Kidney (tissue), 14 donors: Measurements from ENCODE around the gene LTBP2. TPM values are rescaled to one million over a fixed set of nuclear protein-coding genes. Genes with fewer than 3 reads are reported as not detected.
A peak's percentile ranks its signal among the peaks of the same experiment; 100 is the strongest.

Source experiments
- DNase-seq, 5 donors: peaks; one replicate each; pipeline ENCODE4 v3.0.0-alpha.2; 2013 to 2020
- FAIRE-seq: peaks from 2 replicates; lab custom pipeline; 2012; peaks lifted over from hg19 to GRCh38; lab: Jason Lieb, UNC
- H3K27ac ChIP-seq, 2 donors: one replicate each; pipeline ENCODE4 v1.7.0; 2013; ENCODE audit warnings: low read depth in 2 of 2, low read length in 2 of 2, inconsistent platforms in 1 of 2
- H3K27me3 ChIP-seq: one replicate; pipeline ENCODE4 v1.7.1; 2013; ENCODE audit warnings: low read length, inconsistent platforms; ENCODE audit not compliant: control insufficient read depth, insufficient read depth
- H3K36me3 ChIP-seq, 3 donors: one replicate each; pipeline versions ENCODE4 v1.7.0 to v1.7.1; 2013; ENCODE audit warnings: low read length in 3 of 3, control low read depth in 1 of 3, inconsistent platforms in 1 of 3; ENCODE audit not compliant: insufficient read depth in 3 of 3, control insufficient read depth in 2 of 3
- H3K4me1 ChIP-seq, 3 donors: one replicate each; pipeline versions ENCODE4 v1.7.0 to v1.7.1; 2013; ENCODE audit warnings: low read length in 3 of 3, inconsistent platforms in 1 of 3, low read depth in 1 of 3; ENCODE audit not compliant: control insufficient read depth in 2 of 3, insufficient read depth in 2 of 3
- H3K4me3 ChIP-seq, 3 donors: one replicate each; pipeline versions ENCODE4 v1.7.0 to v1.8.1; 2013; ENCODE audit warnings: low read length in 3 of 3, control low read depth in 1 of 3, inconsistent platforms in 1 of 3
- H3K9ac ChIP-seq, 3 donors: one replicate each; pipeline versions ENCODE4 v1.7.0 to v1.7.1; 2013; ENCODE audit warnings: low read length in 3 of 3, control low read depth in 1 of 3, inconsistent platforms in 1 of 3
- H3K9me3 ChIP-seq, 3 donors: one replicate each; pipeline versions ENCODE4 v1.7.0 to v1.7.1; 2013; ENCODE audit warnings: low read length in 3 of 3, control low read depth in 1 of 3, inconsistent platforms in 1 of 3; ENCODE audit not compliant: control insufficient read depth in 2 of 3, insufficient read depth in 1 of 3
- intact Hi-C: fragments of 100-400 bp; cut with DNase I; formaldehyde crosslinking; loops from one replicate; pipeline ENCODE4 v1.11.1; 2022
- polyA plus RNA-seq: library from polyadenylated mRNA; stranded (reverse); fragments of 350-450 nt; fragmentation: Illumina TruSeq; extraction: RNeasy Lipid Tissue Mini Kit (QIAGEN cat#74804); gene quantifications from one replicate; pipeline ENCODE4 v1.2.3, GENCODE V29; 2014; ENCODE audit warnings: low read depth, low replicate concordance; ENCODE audit not compliant: insufficient read depth
- total RNA-seq: library from RNA; stranded (reverse); fragmentation: NEBNext Ultra II Directional; extraction: Animal tissue kit (Norgen Biotek cat#: 25700); gene quantifications from one replicate; pipeline ENCODE4 v1.2.1, GENCODE V29; 2021
- TF ChIP-seq, protein P1 (sequence below): IDR thresholded peaks from 3 replicates; pipeline ENCODE4 v1.5.1; 2012; ENCODE audit warnings: mild to moderate bottlenecking, moderate library complexity, borderline replicate concordance; ENCODE audit not compliant: insufficient read depth; ENCODE audit errors: extremely low read depth
- donor health status: control.
- donor health status: control.
- donor health status: control.
- donor health status: control.
- donor health status: control.
- donor health status: DM: yes; HTN: yes; CAD: no.
- donor health status: Normal renal cell carcinoma (clear cell type).

Gene LTBP2
- total and polyA plus RNA-seq, 2 donors from 2014 or later, result 2.9 to 10.4 TPM

DNA sequence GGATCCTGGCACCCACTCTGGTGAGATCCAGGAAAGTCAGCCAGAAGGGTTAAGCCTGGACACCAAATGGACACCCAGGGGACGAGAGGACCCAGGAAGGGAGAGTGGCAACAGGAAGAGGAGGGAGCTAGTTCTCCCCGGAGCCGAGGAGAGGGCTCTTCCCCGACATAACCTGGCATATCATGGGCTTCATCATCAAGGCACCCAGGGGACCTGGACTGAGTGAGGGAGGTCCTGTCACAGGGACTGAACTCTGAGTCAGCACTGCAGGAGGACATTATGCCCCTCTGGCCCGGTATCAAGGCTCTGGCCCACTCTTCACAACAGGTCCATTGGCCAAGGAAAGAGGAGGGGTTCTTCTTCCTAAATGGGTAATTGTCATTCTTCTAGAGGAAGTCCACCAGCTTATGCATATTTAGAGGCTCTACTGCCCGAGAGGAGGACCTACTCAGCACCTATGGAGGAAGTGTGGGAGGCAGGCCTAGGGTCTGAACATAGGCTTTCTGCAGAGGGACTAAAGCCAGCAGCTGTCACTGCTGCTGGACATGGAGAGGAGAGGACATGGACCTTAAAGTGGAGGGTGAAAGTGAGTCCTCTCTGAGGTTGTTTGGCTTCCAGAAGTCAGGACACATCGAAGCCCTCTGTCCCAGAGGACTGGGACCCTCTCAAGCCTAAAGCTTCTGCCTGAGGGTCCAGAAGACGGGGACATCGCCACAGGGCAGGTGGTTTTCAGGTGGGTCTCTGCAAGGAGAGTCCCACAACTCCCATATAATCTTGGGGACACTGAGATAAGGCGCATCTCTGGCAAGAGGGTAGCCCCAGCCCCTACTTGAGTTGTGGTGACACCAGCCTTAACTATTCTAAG lies 99.8 kb downstream of the LTBP2 start:
- Histone ChIP-seq H3K27me3 (no peaks in the 10 kb centered on the region), H3K4me3 (no peak overlapping the region), H3K9ac (no peak overlapping the region), H3K27ac (no peak overlapping the region), H3K36me3 (no peaks in the 10 kb centered on the region), H3K4me1 (no peaks in the 10 kb centered on the region), H3K9me3 (no peaks in the 10 kb centered on the region)
- intact Hi-C loops, result no loop called here
- FAIRE-seq (no peak), DNase-seq (no peak)
- TF ChIP-seq, protein P1, sequence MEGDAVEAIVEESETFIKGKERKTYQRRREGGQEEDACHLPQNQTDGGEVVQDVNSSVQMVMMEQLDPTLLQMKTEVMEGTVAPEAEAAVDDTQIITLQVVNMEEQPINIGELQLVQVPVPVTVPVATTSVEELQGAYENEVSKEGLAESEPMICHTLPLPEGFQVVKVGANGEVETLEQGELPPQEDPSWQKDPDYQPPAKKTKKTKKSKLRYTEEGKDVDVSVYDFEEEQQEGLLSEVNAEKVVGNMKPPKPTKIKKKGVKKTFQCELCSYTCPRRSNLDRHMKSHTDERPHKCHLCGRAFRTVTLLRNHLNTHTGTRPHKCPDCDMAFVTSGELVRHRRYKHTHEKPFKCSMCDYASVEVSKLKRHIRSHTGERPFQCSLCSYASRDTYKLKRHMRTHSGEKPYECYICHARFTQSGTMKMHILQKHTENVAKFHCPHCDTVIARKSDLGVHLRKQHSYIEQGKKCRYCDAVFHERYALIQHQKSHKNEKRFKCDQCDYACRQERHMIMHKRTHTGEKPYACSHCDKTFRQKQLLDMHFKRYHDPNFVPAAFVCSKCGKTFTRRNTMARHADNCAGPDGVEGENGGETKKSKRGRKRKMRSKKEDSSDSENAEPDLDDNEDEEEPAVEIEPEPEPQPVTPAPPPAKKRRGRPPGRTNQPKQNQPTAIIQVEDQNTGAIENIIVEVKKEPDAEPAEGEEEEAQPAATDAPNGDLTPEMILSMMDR, result no peak

DNA sequence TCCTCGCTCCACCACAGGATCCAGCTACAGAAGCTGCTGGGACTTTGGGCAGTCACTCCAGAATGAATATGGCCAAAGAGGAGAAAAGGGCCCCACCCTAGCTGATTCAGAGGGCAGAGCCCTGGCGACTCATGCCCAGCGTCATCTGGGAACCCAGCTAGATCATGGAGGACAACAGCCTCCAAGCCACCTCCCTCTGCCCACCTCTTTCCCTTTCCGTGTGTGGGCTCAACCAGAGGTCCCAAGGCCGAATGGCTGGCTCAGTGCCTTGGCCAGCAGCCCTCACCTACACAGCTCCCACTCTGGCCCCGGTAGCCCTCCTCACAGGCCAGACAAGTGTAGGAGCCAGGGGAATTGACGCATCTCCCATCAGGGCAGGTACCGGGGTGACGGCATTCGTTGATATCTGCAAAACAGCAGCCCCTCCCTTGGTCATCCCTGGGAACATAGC lies 101.1 kb downstream of the LTBP2 start:
- H3K9ac ChIP-seq, result no peak overlapping the region
- H3K4me3 ChIP-seq, result no peak overlapping the region
- TF ChIP-seq, protein P1, result no peak
- H3K27me3 ChIP-seq, result no peaks in the 10 kb centered on the region
- no peaks in the 10 kb centered on the region for H3K4me1 ChIP-seq
- peak in 1 of 5 donors; percentile 45 for DNase-seq
- no peak overlapping the region for H3K27ac ChIP-seq
- no peaks in the 10 kb centered on the region for H3K36me3 ChIP-seq
- H3K9me3 ChIP-seq, result no peaks in the 10 kb centered on the region
- FAIRE-seq, result no peak
- intact Hi-C loops, result no loop called here

DNA sequence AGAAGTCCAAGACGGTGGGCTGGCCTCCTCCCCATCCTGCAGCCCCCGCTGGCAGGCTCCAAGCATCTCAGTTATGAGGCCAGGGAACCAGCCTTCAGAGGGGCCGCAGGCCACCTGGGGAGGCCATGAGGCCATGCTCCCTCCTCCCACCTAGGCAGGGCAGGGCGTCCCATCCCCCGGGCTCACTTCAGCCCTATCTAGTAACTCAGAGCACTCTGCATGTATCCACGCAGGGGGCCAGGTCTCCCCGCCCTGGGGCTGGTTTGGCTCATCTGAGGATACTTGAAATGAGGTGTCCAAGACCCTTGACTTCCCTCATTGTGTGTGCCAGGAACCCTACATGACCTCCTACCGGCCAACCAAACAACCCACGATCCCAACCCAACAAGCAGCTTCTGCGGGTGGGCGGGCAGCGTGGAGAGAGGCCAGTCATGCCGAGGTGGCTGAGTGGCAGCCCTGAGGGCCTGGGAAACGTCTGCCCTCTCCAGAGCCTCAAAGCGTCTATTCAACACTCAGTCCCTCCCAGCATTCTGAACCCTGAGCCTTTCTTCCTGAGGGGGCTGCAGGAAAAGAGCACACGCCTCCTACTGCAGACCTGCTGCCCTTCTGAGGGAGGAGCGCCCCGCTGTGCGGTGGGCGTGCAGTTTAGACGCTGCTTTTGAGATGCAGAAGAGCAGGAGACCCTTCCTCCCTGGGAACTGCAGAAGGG lies 101.7 kb downstream of the LTBP2 start:
- intact Hi-C loops, result no loop called here
- no peak overlapping the region for H3K9ac ChIP-seq
- TF ChIP-seq, protein P1, result no peak
- H3K4me3 ChIP-seq, result no peak overlapping the region
- peak in 1 of 5 donors; percentile 32 for DNase-seq
- H3K27me3 ChIP-seq, result no peaks in the 10 kb centered on the region
- no peak for FAIRE-seq
- H3K4me1 ChIP-seq, result no peaks in the 10 kb centered on the region
- H3K36me3 ChIP-seq, result no peaks in the 10 kb centered on the region
- H3K27ac ChIP-seq, result no peak overlapping the region
- no peaks in the 10 kb centered on the region for H3K9me3 ChIP-seq
